GM18498 (cell line): ENCODE data around the gene SYT1.

Experiments used
- ATAC-seq: cut with Tn5 transposase; IDR thresholded peaks from one replicate; pipeline ENCODE4 v1.9.1; 2021; ENCODE audit warnings: mild to moderate bottlenecking, moderate library complexity; ENCODE audit not compliant: unreplicated experiment

SYT1 gene

DNA sequence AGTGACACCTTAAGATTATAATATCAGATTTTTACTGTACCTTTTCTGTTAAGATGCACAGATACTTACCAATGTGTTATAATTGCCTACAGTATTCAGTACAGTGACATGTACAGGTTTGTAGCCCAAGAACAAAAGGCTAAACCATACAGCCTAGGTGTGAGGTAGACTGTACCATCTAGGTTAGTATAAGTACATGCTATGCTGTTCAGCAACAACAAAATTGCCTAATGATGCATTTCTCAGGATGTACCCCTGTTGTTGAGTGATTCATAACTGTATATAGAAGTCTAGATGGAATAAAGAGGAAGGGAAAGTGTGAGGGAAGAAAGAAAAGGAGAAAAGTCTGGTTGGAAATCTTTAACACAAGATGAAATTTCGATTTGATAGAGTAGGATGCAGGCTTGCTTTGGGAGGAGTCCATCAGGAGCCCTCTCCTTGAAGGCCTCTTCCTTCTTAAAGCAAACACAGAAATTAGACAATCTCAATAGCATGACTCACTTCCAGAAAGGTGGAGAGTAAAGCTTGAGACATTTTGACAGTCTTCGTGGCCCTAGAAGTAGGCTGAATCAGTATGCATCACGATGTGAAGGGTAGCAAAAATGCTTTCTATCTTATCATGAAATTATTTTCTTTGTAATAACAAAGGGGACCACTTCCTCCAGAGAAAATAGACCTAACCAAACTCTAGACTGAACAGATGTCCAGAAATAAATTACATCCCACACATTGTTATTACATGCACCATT lies 191.5 kb downstream of the SYT1 start:
- ATAC-seq: no peak

DNA sequence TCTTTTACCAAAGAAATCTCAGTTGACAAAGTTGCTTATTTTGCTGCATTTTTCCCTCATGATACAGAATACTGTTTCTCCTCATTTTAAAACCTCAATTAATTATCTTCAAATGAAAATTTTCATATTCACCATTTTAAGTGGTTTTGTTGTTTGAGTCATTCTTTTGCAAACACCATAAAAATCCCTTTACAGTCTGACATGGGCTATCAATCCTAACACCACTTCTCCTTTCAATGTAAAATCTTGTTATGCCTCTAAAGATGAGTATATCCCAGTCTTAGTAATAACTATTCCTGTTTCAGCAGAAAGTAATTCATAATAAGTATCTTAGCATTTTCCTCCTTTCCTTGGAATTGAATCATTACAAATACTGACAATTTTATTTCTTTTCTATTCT lies 192.2 kb downstream of the SYT1 start:
- ATAC-seq: no peak

DNA sequence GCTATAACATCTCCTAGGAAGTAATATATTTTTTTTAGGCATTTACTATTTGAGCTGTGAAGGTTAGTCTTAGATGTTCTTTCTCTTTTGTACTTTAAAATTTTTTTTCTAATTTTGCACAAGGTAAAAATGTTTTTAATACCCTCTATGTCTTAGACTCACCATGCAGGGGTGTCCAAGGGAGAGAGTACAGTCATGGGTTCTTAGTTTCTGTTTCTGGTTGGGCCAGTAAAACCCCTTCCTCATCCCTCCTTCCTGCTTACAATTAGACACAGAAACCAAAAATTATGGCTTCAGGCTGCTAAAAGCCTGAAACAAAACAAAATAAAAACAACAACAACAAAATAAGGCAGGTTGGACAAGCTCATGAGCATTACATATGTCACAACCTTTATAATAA lies 193.0 kb downstream of the SYT1 start:
- peak; percentile 54 for ATAC-seq

DNA sequence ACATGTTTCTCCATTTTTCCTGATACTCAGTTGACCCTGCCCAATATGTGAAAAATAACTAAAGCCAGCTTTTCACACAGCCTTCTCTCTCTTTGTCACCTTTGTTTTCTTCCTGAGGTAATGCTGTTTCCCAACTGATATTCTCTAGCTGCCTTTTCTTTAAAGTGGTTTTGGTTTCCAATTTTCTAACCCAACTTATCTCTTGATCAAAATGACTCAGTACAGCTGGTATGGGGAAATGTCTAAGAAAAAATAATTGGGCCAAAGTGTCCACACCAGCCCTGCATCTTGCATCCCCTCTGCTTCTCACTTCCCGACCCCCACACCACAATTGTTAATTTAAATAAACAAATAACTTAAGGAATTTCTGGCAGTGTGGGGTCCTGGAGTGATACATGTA lies 193.8 kb downstream of the SYT1 start:
- peak; percentile 58 for ATAC-seq

DNA sequence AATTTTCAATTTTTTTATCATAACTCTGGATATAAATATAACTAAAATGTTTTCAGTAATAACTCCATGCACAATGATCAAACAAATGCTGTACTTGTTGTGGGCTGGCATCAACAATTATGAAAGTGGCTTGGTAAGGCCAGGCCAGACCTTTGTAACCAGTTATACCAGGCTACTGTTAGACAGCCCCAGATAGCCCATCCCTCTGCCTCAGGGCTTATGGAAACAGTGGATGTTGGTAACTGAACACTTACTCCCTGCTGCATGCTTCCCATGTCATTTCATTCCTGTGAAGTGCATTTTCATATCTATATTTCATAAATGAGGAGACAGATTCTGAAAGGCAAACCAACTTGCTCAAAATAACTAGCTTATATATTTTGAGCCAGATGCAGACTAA lies 195.0 kb downstream of the SYT1 start:
- ATAC-seq: no peak

DNA sequence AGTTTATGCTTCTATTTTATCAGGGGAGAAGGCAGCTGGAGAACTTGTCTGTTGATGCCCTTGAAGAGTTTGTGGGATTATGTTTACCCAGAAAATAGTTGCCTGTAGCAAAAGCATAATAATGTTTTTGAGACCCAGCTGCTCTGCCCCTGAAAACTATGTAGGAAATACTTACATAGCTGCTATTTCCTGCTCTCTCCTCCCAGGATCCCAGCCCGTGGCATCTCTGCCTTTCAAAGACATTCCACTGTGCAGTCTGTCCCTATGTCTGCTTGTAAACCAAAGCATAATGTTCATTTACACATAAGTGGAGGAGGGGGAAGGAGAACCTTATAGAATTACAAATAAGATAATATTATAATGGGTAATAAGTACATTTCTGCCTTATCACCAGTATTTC lies 198.7 kb downstream of the SYT1 start:
- no peak for ATAC-seq

DNA sequence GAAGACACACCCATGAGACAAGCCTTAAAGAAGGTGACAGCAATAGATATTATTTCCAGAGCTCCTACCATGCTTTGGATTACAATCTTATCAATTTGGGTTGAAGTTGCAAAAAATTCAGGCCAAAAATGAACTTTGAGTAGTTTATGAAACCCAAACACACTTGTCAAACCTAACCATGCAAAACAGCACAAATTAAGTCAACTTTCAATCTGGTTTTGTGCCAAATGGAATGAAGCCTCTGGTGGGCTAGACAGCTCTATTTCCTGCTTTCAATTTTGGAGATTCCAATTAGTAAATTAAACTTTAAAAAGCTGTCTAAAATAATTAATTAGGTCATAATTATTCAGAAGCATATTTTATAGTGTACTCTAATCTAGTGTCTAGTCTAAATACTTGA lies 203.4 kb downstream of the SYT1 start:
- no peak for ATAC-seq

DNA sequence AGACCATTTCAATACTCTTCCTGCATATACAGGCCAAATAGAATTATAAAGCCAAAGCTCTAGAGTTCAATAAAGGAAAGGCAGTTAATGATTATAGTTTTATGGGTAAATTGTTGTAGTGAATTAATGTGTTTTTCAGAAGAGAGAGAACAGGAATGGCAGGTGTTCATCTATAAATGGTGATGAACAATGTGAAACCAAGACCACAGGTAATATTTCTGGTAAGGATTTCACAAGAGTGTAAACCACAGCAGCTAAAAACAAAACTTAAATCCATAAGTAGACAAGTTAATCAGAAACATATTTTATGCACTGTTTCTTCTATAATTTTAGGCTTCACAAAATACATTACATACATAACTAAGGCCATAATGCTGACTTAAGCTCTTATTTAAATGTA lies 204.4 kb downstream of the SYT1 start:
- peak; percentile 96 for ATAC-seq

DNA sequence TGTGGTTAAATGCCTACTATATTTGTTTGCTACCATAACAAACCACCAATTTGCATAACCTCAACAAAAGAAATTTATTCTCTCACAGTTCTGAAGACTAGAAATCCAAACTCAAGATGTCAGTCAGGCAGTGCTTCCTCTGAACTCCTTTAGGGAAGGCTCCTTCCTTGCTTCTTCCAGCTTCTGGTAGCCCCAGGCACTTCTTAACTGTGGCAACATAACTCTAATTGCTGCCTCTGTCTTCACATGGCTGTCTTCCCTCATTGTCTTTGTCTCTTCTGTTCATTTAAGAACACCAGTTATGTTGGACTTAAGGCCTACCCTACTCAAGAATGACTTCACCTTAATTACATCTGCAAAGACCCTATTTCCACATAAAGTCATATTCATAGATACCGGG lies 206.9 kb downstream of the SYT1 start:
- peak; percentile 32 for ATAC-seq

DNA sequence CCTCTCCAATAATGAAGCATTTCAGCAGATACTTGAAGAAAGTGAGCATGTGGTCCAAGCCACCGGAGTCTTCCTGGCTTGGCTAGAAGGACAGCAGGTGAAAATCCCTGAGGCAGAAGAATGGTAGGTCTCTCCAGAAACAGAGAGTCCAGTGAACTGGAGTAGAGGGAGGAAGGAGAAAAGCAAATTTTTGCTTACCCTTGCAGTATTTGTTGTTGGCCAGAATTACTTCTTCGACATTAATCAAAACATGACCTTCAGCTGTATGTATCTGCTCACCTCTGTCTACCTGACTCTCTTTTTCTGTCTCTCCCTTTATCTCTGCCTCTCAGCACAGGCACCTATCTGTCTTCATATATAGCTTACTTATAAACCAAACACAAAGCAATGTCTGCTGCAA lies 208.9 kb downstream of the SYT1 start:
- ATAC-seq: no peak

DNA sequence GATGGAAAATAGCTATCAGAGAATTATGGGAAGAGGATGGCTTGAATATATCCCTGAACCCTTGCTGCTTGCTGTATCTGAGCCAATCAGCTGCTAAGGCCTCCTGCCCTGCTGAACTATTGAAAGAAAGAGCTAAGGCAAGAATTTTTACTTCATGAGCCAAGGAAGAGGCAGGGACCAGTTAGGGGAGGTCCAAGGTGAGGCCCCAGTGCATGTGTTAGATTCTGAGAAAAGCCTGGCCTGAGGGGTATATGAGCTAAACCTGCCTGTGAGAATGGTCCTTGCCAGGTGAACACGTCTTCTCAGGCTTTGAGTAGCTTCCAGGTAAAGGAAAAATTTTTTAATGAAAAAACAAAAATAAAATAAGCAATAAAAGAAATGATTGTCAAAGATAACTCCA lies 218.0 kb downstream of the SYT1 start:
- no peak for ATAC-seq

DNA sequence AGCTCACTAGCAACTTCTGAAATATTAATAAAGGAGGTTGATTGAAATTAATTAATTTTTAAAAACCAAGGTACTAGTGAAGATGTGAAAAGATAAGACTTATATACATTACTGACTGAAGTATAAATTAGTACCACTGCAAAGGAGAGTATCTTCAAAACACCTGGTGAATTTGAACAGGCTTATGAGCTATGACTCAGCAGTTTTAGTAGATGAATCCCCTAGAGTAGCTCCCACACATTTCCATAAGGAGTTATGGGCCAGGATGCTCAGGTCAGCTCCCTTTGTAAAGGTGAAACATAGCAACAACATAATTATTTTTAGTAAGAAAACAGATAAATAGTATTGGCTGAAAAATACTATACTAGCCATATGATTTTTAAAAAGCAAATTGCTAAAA lies 218.6 kb downstream of the SYT1 start:
- ATAC-seq: no peak

DNA sequence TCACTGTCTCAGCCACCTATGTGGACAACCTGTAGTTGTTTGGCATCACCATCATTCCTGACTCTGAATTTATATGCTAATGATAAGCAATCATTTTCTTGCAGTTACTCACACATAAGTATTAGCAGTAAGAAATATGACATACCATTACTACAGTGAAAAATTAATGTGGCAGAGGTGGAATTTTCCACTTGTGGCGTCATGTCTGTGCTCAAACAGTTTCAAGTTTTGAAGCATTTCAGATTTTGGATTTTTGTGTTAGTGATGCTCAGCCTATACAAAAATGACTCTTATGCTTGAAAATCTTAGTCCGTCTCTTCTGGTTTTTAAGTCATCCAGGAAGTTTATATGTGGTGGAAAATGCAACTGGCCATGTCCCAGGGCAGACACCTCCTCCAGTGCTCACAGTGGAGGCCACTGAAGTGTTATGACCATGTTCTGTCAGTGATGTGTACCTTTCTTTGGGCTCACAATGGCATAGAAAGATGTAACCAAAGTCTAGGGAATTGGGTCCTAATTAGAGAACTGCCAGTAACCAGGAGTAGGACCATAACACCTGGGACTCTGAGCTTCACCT lies 220.6 kb downstream of the SYT1 start:
- peak; percentile 67 for ATAC-seq

DNA sequence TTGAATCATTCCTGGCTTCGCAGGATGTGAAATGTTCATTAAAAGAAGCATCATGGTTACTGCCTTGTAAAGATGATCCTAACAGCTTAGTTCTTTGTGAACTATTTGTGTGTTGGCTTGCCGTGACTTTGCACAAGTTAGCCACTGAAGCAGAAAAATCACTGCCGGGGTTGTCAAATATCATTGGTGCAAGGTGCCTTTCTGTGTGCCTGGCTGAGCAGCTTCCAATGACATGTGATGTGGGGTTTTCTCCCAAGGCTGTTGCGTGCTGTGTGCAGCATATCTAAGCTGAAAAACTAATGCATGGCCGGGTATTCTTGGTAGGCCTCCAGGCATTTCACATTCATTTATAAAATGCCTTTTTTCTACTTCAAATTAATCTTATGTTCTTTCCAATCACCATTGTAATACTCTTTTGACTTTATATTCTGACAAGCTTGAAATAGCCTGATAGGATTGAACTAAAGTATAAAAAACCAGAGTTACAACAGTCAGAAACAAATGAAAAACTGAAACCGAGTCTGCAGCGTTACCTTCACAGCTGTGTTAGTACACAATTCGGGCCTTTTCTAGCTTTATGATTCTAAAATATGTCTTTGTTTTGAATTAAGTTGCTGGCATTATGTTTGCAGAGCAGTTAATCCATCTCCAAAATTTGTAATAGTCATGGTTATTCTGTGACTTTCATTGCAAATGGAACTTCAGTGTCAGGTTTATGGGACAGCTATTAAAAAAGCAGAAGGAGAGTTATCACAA lies 222.1 kb downstream of the SYT1 start:
- no peak for ATAC-seq

DNA sequence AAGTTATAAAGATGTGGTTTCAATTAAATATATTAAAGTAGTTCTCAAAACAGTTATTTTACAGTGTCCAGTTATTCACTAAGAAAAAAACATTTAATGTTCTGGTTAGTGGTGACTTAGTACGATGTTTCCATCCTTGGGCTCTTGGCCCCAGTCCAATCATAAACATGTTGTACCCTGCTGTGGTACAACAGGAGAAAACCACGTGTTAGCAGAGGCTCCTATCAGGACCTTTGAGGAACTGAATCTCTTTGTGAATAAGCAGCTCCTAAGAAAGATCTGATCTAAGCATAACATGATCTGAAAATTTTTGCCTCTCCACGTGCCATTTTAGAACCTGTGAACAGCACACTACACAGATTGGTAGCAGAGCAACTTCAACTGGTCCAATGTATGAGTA lies 234.0 kb downstream of the SYT1 start:
- no peak for ATAC-seq

DNA sequence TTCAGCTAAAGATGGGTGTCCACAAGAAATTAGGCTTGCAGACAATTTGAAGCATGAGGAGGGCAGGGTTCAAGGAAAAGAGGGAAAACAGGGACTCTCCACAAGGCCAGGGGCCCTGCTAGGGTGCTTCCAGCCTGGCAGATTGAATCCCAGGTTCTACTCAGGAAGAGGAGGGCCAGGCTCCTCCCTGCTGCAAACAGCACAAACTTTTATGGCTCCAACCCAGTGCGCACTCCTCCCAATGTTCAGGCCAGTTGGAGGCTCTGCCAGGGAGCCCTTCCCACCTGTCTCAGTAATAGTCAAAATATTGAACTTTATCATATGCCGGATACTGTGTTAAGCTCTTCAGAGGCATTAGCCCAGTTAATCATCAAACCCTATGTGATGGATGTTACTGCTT lies 244.4 kb downstream of the SYT1 start:
- no peak for ATAC-seq

DNA sequence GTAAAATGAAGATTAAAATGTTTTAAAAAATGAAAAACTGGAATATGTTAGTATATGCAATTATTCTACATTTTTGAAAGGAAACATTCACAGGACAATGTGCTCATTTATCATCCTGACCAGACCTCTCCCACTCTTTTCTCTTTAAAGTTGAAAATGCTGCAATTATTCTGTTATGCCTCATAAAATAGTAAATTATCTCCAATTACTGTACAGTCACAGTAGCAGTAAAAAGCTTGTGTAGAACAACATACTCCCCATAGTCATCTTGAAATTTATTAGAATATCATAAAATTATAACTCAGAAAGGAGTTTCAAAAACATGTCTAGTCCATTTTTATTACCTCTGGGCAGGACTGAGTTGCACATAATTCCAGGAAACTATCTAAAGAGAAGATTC lies 250.3 kb downstream of the SYT1 start:
- ATAC-seq: no peak

DNA sequence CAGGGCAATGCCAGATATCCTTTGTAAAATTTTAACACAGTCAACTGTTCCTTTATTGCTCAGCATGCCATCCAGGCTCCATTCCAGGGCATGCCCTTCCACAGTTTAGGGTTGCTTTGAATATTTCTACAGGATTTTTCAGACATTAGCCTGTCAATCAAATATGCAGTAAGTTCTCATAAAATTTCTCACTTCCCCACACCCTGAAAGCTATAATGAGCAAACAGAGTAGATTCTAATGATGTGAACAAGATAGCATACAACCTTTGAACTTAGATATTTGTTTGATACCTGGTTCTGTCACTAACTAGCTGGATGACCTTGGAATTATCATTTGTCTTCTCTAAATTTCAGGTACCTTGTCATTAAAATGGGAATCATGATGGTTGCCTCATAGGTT lies 251.2 kb downstream of the SYT1 start:
- no peak for ATAC-seq

DNA sequence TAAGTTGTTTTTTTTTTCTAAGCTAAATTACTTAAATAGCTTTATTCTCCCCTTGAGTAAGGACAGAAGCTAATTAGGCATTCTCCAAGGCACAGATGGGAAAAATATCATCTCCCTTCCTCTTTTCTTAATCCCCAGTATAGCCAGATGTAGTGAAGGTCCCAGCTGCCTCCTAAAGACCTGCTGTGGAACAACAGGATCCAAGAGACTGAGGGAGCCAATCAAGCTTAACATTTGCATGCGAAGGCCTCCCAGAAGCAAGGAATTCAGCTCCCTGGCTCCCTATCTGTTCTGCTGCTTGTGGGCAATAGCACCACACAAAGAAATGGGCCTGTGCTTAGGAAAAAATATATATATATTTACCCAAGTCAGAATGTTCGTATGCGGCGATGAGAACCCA lies 255.2 kb downstream of the SYT1 start:
- ATAC-seq: no peak

DNA sequence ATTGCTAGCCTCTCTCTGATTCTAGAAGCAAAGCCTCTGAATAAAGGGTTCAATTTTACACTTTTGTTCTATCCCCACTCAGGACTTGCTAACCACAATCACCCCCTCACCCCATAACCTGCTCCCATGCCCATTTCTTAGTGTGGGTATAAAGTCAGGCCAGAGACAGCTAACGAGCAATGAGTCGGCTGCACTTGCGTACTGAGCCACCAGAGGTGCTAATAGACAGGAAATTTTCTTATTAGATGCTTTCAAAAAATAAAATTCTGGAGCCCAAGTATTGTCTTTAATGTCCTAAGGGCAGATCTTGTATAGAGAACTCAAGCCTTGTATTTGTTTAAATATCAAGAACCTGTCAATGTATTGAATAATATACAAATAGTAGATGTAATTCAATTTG lies 256.9 kb downstream of the SYT1 start:
- ATAC-seq: peak; percentile 94

DNA sequence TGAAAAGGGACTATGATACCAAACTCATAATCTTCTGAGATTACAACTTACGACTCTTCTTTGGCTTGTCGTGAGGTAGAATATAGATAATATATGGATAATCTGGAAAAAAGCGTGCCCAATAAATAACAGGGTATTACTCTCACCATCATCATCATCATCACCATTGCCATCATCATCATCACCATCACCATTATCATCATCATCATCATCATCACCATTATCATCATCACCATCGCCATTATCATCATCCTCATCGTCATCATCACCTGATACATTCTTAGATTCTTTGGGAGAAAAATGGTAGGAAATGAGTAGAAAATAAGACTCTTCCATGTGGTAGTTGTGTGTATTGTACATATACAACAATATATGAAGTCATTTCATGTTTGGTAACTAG lies 259.8 kb downstream of the SYT1 start:
- no peak for ATAC-seq

DNA sequence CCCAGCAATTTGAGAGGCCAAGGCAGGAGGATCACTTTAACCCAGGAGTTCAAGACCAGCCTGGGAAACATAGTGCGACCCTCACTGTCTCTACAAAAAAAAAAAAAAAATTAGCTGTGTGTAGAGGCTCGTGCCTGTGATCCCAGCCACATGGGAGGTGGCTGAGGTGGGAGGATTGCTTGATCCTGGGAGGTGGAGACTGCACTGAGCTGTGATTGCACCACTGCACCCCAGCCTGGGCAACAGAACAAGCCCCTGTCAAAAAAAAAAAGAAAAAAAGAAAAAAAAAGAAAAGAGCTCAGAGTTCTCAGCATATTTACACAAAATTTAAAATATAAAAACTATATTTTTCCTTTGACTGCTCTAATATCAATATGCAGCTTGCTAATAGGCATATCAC lies 260.8 kb downstream of the SYT1 start:
- no peak for ATAC-seq
